DOHH2 (cell line): ENCODE measurements around the gene SMIM27.

ENCODE experiments used
- CTCF ChIP-seq: fragments of 200-600 bp; sonication (generic); IDR thresholded peaks from one replicate; pipeline ENCODE4 v1.5.1; 2014; ENCODE audit warnings: antibody characterized with exemption, mild to moderate bottlenecking, low read depth, low read length; ENCODE audit not compliant: poor library complexity, severe bottlenecking
- EZH2phosphoT487 ChIP-seq: fragments of 200-600 bp; sonication (generic); IDR thresholded peaks from 2 replicates; pipeline ENCODE4 v1.6.1; 2017; ENCODE audit warnings: borderline replicate concordance, mild to moderate bottlenecking, antibody characterized with exemption, low read length, moderate library complexity, mixed read lengths

- TF ChIP-seq CTCF: no peak
- no peak for TF ChIP-seq EZH2phosphoT487
Observed at GRCh38 chr9:32566770-32567169, 14.6 kb downstream of the SMIM27 start.
